SK-N-SH (cell line): ENCODE measurements around the gene RWDD3.

Source experiments
- MXI1 ChIP-seq: IDR thresholded peaks from 2 replicates; pipeline ENCODE4 v1.6.1; 2012; ENCODE audit warnings: mild to moderate bottlenecking, low read depth, low read length, improper control_type of control experiment
- REST ChIP-seq: IDR thresholded peaks from 2 replicates; pipeline ENCODE4 v1.6.1; 2012; ENCODE audit warnings: mild to moderate bottlenecking, low read depth, low read length, moderate library complexity
- TF ChIP-seq, protein P1 (sequence below): IDR thresholded peaks from 2 replicates; pipeline ENCODE4 v1.4.0; 2012; ENCODE audit warnings: low read depth

- TF ChIP-seq, protein P1, sequence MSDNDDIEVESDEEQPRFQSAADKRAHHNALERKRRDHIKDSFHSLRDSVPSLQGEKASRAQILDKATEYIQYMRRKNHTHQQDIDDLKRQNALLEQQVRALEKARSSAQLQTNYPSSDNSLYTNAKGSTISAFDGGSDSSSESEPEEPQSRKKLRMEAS = no peak
- TF ChIP-seq REST (no peak), MXI1 (no peak)
Measured at GRCh38 chr1:95232646-95233318, 1.2 kb upstream of the RWDD3 start.
